ENCODE data around the gene KIF9.
"Not testable (repeated sequence)": the region's sequence is repeated elsewhere in the genome, so short reads cannot be mapped to it uniquely, and the experiment has no call there.

KIF9 gene

GRCh38 chr3:47247131-47248064 is 35.2 kb downstream of the KIF9 start:
- DNase-seq: no peak

GRCh38 chr3:47245271-47245670 is 37.3 kb downstream of the KIF9 start:
- DNase-seq: no peak

DNA sequence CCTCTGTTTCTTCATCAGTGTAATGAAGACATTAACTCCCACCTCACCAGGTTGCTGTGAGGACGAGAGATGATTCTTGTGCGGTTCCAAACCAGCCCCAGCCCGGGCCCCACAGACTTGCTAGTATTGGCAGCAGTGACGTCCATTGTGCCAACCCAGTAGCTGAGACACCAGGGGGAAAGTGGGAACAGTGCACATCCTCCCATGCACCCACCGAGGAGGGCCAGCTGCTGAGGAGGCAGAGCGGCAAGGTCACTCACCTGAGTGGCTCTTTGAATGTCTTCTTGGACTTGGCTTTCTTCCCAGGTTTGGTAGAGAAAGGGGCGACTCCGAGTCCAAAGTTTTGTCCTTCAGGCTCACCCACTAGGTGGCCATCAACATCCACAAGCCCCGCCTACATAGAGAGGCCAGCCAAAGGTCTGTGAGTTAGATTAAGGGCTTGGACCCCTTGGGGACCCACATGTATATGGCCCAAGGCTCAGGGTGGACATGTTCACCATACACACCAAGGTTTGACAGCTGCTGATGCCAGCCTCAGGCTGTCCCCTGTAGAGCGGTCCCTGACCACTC is 38.0 kb downstream of the KIF9 start:
- DNase-seq: no peak

DNA sequence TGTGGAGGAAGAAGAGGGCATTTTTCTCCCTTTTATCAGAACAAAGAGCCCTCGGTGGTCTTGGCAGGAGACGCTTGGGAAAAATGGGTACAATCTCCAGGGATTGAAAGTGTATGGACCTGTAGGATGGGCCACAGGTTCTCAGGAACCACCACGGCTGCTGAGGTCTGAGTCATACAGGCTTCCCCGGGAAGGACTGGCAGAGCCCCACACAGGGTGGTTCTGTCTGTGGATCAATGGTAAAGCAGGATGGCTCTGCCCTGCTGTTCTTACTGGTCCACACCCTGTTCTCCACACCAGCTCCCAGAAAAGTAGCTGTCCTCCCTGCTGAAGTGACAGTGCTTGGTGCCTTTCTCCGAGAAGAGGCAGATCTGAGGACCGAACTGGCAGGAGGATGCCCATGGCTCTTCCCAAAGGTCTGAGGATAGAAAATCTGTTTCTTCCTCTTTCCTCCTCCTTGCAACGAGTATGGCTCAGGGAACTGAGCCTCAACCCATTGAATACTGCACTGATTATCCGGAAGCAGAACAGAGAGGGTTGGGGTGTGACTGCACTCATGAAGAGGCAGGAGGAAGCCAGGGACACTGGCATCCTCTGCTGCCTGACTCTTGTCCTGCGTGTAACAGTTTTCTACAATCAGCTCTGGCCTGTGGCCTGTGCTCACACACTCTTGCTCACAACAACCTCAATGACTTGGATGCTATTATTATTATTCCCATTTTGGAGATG is 39.0 kb downstream of the KIF9 start:
- DNase-seq: no peak

- DNase-seq: no peak
Observed at GRCh38 chr3:47239929-47240328, 42.7 kb downstream of the KIF9 start.

DNA sequence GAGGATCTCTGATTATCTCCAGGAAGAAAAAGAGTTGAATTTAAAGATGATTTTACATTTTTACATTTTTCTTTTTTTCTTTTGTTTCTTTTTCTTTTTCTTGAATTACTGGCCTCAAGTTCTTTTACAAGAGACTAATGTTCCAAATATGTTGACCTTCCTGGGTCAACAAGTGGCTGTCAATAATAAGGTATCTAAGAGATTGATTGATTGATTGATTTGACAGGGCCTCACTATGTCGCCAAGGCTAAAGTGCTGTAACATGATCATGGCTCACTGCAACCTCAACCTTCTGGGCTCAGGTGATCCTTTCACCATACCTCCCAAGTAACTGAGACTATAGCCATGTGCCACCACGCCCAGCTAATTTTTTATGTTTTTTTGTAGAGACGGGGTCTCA is 44.6 kb downstream of the KIF9 start:
- DNase-seq: no peak

DNA sequence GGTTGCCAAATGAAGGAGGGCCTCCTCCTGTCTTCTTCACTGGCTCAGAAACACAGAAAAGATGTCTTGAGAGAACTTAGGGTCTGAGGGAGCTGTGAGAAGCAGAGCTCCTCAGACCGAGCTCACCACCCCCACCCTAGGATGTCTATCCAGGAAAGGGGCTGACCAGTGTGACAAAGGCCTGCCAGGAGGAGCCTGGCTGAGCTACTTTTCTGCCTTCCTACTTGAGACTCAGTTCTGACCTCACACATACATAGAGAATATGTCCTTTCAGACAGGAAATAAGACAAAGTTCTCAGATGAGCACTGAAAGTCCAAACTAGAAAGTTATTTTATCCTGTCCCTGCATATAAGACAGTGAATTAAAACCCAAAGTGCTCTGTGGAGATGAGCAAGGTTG is 54.5 kb downstream of the KIF9 start:
- no peak for DNase-seq

GRCh38 chr3:47227678-47228077 is 54.9 kb downstream of the KIF9 start:
- DNase-seq: no peak

DNA sequence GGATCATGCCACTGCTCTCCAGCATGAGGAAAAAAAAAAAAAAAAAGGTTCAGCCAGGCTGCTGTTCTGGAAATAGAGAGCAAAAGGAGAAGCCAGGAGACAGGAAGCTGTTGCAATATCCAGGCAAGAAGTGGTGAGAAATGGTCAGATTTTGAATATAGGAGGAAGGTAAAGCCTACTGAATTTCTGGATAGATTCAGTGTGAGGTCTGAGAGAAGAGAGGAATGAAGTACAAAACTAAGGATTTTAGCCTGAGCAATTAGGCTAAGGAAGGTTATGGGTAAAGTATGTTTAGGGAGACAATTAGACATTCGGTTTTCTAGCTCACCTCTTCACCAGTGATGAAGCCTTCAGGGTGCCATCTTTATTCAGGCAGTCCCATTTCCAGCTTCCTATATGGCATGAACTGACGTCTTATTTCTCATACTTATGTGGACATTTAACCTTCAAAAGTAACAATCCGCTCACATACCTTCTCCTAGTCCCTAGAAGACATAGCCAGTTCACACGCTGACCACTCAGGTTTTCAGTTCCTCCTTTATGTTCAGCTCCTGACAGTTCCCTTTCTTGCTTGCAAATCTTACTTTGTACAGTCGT is 57.2 kb downstream of the KIF9 start:
- no peak for DNase-seq

- DNase-seq: no peak
Observed at GRCh38 chr3:47223755-47224154, 58.8 kb downstream of the KIF9 start.

GRCh38 chr3:47221798-47222197 is 60.8 kb downstream of the KIF9 start:
- DNase-seq: no peak

GRCh38 chr3:47210863-47211405 is 71.7 kb downstream of the KIF9 start:
- DNase-seq: no peak

DNA sequence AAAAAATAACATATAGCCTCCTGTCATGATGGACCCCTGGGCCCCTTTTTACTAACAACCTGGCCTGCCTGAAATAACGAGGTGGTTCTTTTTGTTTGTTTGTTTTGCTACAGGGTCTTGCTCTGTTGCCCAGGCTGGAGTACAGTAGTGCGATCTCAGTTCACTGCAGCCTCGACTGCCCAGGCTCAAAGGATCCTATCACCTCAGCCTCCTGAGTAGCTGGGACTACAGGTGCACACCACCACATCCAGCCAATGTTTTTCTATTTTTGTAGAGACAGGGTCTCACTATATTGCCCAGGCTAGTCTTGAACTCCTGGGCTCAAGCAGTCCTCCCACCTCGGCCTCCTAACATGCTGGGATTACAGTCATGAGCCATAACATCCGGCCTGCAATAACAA is 76.6 kb downstream of the KIF9 start:
- not testable (repeated sequence) for DNase-seq

- no peak for DNase-seq
Observed at GRCh38 chr3:47204875-47205274, 77.7 kb downstream of the KIF9 start.

GRCh38 chr3:47202542-47202941 is 80.1 kb downstream of the KIF9 start:
- no peak for DNase-seq

- DNase-seq: no peak
Observed at GRCh38 chr3:47197287-47197686, 85.3 kb downstream of the KIF9 start.

DNA sequence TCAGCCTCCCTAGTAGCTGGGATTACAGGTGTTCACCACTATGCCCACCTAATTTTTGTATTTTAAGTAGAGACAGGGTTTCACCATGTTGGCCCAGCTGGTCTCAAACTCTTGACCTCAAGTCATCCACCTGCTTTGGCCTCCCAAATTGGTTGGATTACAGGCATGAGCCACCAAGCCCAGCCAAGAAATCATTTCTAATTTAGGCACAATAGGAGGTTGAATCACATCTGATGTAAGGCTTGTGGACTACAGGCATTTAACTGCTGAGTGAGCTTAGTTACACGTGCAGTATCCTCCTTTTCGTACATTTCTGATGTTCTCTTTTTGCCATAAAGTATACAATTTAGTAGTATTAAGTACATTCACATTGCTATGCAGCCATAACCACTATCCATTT is 87.6 kb downstream of the KIF9 start:
- DNase-seq: no peak

DNA sequence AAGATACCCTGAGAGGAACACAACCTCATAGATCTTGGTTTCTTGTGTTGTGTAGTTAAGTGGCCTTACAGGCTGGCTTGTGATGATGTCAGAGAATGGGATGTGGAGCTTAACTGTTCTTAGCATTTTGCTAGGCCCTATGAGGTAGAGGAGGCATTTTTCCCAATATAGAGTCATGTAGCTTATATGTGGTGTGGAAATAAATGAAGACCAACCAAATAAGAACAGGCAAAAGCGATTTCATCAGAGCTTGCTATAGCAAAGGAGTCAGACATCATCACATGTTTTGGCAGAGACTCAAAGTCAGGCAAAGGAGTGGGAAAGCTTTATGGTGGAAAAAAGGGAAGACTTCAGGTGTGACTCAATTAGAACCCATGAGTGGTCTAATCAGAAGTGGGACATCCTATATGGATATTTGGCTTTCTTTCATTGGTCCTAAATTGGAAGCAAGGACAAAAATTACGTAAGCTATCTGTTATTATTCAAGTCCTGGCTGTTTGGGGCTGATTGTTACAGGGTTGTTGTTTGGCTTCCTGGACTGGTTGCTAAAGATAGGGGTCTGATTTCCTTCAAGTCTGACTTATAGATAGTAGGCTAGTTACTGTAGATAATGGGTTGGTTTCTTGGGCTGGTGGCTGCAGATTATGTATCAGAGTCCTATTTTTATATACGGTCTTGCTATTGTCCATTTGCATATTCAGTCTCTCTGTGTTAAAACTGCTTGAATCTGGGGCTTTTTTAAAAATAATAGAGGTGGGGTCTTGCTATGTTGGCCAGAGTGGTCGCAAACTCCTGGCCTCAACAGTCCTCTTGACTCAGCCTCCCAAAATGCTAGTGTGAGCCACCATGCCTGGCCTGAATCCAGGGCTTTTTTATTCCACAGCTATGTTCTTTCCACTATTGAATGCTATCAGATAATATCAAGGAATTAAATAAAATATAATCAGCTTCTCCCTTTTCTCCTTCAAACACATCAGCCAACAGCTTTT is 88.4 kb downstream of the KIF9 start:
- DNase-seq: no peak

DNA sequence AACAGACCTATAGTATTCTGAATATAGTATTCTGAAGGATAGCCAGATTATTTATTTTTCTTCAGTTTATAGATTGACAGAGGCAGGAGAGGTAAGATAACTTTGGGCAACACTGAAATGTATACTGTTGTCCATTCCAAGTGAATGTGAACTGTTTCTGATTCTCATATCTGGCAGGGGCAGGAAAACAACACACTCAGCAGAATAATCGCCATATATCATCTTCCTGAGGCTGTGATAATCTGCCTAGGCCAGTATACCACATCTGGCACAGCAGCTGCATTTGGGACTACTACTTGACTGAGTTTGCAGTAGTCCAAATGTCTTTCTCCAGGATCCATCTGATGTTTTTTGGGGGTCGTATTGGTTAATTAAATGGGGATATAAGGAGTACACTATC is 96.3 kb downstream of the KIF9 start:
- no peak for DNase-seq

- not testable (repeated sequence) for DNase-seq
Observed at GRCh38 chr3:47181685-47182084, 100.9 kb downstream of the KIF9 start.

GRCh38 chr3:47180011-47180410 is 102.6 kb downstream of the KIF9 start:
- not testable (repeated sequence) for DNase-seq
